Panc1 (cell line): ENCODE measurements around the gene DAB1.

Experiments used
- POLR2AphosphoS5 ChIP-seq: IDR thresholded peaks from 2 replicates; pipeline ENCODE4 v1.6.1; 2012; ENCODE audit warnings: mild to moderate bottlenecking, low read depth, low read length, moderate library complexity
- TF ChIP-seq, protein P1 (sequence below): fragments of 450-650 bp; IDR thresholded peaks from 2 replicates; pipeline ENCODE4 v1.5.1; 2017; ENCODE audit warnings: mild to moderate bottlenecking
- TF ChIP-seq, protein P2 (sequence below), 2 experiments: IDR thresholded peaks; 2 replicates each; pipeline ENCODE4 v1.6.1; 2011 to 2012; ENCODE audit warnings: low read depth in 2 of 2, control low read depth in 1 of 2, low read length in 1 of 2, mild to moderate bottlenecking in 1 of 2, moderate library complexity in 1 of 2; ENCODE audit not compliant: insufficient read depth in 1 of 2

GRCh38 chr1:57195436-57195941, 228.4 kb downstream of the DAB1 start:
- TF ChIP-seq, protein P1, sequence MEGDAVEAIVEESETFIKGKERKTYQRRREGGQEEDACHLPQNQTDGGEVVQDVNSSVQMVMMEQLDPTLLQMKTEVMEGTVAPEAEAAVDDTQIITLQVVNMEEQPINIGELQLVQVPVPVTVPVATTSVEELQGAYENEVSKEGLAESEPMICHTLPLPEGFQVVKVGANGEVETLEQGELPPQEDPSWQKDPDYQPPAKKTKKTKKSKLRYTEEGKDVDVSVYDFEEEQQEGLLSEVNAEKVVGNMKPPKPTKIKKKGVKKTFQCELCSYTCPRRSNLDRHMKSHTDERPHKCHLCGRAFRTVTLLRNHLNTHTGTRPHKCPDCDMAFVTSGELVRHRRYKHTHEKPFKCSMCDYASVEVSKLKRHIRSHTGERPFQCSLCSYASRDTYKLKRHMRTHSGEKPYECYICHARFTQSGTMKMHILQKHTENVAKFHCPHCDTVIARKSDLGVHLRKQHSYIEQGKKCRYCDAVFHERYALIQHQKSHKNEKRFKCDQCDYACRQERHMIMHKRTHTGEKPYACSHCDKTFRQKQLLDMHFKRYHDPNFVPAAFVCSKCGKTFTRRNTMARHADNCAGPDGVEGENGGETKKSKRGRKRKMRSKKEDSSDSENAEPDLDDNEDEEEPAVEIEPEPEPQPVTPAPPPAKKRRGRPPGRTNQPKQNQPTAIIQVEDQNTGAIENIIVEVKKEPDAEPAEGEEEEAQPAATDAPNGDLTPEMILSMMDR: no peak
- TF ChIP-seq, protein P2, sequence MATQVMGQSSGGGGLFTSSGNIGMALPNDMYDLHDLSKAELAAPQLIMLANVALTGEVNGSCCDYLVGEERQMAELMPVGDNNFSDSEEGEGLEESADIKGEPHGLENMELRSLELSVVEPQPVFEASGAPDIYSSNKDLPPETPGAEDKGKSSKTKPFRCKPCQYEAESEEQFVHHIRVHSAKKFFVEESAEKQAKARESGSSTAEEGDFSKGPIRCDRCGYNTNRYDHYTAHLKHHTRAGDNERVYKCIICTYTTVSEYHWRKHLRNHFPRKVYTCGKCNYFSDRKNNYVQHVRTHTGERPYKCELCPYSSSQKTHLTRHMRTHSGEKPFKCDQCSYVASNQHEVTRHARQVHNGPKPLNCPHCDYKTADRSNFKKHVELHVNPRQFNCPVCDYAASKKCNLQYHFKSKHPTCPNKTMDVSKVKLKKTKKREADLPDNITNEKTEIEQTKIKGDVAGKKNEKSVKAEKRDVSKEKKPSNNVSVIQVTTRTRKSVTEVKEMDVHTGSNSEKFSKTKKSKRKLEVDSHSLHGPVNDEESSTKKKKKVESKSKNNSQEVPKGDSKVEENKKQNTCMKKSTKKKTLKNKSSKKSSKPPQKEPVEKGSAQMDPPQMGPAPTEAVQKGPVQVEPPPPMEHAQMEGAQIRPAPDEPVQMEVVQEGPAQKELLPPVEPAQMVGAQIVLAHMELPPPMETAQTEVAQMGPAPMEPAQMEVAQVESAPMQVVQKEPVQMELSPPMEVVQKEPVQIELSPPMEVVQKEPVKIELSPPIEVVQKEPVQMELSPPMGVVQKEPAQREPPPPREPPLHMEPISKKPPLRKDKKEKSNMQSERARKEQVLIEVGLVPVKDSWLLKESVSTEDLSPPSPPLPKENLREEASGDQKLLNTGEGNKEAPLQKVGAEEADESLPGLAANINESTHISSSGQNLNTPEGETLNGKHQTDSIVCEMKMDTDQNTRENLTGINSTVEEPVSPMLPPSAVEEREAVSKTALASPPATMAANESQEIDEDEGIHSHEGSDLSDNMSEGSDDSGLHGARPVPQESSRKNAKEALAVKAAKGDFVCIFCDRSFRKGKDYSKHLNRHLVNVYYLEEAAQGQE (IDR thresholded peaks at IDR 0.05; ENCODE audit: insufficient read depth in 1 of 2, low read depth in 2 of 2, low read length in 1 of 2): no peak
- no peak for TF ChIP-seq POLR2AphosphoS5
